HG02852 (cell line): Measurements from ENCODE around the gene BRSK1.

Source experiments
- ATAC-seq: cut with Tn5 transposase; IDR thresholded peaks from one replicate; pipeline ENCODE4 v1.9.1; 2021; ENCODE audit warnings: mild to moderate bottlenecking, moderate library complexity; ENCODE audit not compliant: unreplicated experiment

BRSK1 gene

DNA sequence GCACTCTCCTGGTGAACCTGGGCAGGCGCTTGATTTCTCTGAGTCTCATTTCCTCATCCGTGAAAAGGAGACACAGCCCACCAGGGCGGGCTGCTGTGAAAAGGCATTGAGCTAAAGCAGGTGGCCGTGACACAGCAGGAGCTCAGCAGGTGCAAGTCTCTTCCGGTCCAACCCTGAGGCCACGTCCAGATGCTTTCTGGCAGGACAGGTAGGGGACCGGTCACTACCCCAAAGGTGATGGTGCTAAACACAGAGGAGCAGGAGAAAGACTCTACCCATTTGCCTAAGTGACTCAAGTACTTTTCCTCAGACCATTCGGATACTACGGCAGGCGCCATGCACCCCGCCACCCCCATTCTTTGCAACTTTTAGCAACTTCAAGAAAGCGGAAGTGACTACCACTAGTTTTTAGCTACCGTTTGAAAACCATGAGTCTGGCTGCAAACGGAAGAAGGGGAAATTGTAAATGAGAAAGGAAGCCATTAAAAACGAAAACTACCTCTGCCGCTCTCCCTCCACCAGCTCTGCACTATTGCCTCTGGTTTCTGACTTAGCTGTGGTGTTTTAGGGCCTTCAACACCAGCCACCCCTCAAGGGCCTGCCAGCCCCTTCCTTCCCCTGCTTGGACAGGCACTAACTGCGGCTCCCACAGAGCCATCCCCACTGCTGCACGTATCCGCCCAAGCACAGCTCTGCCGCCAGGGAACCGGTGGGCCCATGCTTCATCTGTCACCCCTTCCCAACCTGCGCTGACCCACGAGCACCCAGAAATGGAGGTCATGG lies 29.8 kb upstream of the BRSK1 start:
- ATAC-seq, result peak; percentile 36

DNA sequence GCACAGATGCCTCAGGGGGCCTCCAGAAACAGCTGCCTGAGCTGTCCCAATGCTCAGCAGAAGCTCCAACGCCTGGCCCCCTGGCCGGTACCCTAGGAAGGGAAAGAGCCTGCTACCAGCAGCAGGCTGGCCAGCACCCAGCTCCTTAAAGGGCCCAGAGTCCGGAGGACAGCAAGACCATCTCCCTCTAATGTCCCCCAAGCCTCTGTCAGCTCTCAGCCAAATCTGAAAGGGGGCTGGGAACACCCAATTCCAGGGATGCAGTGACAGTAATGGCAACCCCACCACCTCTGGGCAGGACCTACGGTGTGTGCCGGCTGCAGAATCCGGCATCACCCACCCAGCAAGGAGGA lies 29.2 kb upstream of the BRSK1 start:
- ATAC-seq, result no peak

DNA sequence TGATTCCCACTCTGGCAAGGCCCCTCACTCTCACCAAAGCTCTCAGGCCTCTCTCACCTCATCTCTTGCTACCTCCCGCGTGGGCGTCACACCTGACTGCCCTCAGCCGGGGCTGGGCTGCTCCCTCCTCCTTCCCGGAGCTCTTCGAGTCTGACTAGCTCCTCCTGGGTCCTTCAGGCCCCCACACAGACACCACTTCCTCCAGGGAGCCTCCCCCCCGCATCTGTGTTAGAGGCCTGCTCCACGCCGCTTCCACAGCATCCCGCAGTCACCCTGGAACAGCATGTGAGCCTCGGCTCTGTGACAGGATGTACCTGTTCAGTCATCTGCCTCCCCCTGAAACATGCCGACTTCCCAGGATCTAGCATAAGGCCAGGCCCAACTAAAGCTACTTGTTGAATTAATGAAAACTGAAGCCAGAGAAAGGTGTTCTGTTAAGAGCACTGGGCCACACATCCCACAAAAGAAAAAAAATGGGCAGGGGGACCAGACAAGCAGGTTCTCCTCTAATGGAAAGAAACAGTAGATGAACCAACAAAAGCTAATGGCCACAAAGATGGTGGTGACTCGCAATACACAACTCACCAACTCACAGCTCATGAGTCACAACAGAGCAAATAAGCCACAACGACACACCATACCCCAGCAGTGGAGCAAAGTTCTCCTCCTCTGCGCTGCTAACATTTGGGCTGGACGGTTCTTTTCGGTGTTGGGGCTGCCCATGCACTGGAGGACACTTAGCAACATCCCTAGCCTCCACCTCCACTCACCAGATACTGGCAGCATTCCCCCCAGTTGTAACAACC lies 28.0 kb upstream of the BRSK1 start:
- no peak for ATAC-seq

DNA sequence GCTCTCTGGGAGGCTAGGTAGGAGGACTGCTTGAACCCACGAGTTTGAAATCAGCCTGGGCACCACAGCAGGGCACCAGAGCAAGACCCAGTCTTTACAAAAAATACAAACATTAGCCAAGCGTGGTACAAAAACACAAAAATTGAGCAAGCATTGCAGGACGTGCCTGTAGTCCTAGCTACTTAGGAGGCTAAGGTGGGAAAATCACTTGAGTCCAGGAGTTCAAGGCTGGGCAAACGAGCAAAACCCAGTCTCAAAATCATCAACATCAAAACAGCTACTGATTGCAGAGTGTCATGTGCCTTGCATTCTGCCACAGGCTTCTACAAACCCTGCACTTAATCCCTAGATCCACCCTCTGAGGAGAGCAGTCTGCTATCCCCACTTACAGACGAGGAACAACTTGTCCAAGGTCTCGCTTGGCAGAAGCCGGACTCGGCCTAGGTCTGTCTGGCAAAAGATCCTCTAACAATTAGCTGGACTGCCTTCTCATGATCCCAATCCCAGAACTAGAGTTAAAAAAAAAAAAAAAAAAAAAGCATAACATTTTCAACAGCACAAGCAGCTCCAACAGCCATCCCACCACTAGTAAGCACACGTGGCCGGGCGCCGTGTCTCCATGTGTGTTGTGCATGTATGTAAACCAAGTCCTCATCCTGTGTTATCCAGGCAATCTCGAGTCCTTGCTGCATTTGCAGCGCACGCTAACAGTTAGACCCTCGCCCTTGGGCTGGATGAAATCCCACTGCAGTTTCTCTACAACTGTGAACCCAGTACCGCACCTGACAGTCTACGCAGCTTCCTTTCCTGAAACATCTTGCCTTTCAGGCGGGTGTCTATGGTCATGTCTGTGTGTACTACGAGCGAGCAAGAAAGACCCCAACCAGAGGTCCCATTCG lies 27.0 kb upstream of the BRSK1 start:
- no peak for ATAC-seq

DNA sequence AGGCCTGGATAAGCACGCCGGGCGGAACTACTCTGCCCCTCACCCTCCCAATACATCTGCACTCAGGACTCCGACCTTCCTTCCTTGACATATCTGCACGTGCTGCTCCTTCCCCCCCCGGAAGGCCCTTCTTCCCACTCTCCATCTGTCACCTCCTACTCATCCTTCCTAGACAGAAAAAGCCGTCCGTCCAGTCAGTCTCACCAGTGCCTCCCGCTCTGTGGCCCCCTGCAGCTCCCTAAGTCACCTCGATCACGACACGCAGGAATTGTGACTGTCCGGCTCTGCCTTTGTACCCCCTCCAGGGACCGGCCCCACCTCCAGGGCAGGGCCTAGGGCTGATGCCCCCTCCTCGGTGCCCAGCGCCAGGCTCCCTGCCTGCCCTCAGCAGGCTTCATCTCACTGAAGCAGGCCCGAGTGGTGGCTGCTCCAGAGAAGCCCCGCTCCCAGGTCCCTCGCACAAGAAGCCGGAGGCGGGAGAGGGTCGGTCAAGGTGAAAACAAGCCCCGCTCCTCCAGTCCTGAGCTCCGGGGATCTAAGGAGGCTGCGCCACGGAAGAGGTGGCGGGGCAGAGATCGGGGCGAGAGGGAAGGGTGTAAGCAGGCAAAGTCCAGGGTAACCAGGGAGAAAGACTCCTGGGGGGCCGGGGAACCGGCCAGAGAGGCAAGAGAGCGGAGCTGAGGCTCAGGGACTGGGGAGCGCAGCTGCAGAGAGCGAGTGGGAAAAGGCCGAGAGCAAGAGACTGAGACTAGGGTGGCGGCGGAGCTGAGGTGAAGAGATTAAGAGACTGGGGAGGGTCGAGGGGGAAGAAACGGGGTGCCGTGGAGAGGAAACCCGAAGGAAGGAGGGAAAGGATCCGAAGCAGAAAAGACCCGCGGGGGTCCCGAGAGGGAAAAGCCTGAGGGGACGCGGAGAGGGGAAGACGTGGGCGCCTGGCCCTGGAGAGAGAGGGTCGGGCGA lies 26.1 kb upstream of the BRSK1 start:
- no peak for ATAC-seq

DNA sequence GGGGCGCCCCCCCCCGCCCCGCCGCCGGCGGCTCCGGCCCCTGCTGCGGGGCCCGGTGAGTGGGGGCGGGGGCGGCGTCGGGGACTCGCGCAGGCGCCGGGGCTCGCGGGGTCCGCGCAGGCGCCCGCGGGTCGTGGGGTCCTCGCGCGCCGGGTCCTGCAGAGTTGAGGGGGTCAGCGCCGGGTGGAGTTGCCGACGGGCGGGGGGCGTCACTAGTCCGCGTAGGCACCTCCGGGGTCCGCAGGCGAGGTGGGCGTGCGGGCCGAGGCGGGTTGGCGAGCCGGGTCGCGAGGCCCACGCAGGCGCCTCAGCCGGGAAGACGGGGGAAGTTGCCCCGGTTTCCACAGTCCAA lies 25.3 kb upstream of the BRSK1 start:
- ATAC-seq, result peak; percentile 22

DNA sequence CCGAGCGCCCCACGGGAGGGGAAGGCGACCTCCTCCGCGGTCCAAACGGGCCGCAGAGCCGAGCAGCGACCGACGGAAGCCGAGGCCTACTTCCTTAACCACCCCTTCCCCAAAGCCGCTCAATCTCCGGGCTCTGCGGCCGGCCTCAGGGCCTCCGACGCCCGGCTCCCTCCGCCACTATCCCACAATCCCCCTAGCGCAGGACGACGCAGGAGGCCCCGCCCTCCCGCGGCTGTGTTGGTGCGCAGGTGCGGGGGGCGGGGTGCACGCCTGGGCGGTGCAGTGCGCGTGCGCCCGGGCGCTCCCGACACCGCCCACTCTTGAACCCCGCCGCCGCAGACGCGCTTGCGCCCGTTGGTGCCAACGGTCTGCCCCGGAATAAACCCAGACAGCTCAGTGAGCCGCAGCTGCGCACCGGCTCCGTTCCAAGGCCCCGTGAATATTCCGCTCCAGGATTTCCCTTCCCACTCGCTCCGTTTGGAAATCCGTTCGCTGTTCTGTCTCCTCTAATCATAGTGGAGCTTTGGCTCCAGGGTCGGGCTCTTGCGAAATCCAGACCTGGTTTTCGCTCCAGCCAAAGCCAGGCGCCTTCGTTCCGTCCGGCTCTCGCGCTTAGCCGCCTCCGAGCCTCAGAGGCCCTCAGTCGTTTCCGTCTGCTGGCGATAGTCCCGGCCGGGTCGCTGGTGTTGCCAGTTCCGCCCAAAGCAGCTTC lies 24.8 kb upstream of the BRSK1 start, which contains the start of gene PPP6R1:
PPP6R1 (minus strand) TSS at position 190 of the 712 bp plus-strand sequence. CDS start 11,914 bp downstream, outside the sequence.
- ATAC-seq, result peak; percentile 69

DNA sequence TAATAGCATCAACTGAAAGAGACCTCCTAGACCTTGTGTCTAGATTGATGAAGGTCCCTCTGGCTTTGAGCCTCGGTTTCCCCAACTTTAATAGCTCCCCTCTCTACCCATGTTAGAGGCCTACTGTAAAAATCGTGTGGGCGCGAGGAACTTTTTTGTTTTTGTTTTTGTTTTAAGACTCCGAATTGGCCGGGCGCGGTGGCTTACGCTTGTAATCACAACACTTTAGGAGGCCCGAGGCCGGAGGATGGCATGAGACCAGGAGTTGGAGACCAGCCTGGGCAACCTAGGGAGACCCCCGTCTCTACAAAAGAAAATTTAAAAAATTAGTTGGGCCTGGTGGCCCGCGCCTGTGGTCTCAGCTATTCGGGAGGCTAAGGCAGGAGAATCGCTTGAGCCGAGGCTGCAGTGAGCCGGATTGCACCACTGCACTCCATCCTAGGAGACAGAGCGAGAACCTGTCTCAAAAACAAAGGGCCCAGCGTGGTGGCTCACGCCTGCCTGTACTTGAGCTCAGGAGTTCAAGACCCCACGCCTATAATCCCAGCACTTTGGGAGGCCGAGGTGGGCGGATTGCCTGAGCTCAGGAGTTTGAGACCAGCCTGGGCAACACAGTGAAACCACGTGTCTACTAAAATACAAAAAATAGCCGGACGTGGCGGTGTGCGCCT lies 24.1 kb upstream of the BRSK1 start:
- no peak for ATAC-seq

DNA sequence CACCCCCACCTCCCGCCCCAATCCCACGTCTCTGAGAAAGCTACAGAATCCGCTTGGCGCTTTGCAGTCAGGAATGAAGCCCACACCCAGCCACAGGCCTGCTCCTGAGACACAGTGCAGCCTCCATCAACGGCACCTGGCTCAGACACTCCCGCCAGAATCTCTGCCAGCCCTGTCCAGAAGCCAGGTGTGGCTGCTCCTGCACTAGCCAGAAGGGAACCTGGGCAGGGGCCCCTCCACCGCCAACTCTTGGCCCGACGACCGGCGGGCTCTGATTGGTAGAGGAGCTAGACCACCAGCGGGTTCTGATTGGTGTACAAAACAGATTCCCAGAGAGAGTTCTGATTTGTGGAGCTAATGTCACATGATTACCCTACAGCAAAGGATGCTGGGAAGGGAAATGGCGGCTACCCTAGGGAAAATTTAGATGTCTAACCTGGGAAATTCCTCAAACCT lies 22.1 kb upstream of the BRSK1 start:
- ATAC-seq, result no peak

DNA sequence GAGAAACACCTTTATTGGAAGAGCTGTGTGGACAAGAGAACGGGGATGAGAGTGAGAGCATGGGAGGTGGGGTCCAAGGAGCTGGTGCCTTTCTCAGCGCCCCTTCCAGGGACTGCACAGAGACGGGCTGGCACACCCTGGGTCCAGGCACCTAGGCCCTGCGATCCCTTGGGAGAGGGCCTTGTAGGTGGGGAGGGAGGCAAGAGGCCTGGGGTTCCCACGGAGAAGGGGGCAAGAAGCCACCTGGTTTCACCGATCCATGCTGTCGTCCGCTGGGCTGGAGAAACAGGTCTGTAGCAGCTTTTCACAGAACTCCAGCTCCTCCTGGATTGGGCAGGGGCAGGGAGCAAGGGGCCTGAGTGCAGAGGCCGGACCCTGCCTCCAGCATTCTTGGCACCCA lies 21.4 kb upstream of the BRSK1 start:
- ATAC-seq, result no peak

DNA sequence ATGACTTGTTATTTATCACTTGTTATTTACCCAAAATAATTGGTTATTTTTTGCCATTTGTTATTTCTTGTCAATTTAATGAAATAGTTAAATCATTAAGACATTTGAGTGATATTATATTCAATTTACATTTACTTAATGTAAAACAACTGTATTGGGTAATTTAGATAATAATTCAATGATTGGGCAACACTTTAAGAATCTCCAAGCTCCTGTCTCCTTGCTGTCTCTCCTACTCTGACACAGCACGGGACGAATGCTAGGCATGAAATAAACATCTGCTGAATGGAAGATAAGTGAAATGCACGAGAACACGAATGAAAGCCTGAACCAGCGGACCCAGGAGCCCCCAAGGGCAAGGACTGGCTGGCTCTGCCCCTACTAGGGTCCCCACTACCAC lies 19.3 kb upstream of the BRSK1 start:
- ATAC-seq, result no peak

DNA sequence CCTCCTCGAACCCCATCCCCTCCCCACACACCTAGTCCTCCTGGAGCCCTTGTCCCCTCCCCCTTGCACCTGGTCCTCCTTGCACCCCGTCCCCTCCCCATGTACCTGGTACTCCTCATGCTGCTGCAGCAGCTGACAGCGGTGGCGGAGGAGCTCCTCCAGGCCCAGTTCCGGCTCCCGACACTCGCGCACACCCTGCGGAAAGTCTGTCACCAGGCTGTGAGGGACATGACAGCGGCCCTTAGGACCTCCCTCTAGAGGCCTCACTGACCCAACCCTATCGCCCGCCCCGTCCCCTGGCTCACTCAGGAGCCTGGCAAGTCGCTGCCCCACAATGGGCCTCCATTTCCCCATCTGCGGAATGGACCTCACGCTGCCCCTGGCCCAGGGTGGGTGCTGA lies 18.6 kb upstream of the BRSK1 start:
- ATAC-seq, result no peak

DNA sequence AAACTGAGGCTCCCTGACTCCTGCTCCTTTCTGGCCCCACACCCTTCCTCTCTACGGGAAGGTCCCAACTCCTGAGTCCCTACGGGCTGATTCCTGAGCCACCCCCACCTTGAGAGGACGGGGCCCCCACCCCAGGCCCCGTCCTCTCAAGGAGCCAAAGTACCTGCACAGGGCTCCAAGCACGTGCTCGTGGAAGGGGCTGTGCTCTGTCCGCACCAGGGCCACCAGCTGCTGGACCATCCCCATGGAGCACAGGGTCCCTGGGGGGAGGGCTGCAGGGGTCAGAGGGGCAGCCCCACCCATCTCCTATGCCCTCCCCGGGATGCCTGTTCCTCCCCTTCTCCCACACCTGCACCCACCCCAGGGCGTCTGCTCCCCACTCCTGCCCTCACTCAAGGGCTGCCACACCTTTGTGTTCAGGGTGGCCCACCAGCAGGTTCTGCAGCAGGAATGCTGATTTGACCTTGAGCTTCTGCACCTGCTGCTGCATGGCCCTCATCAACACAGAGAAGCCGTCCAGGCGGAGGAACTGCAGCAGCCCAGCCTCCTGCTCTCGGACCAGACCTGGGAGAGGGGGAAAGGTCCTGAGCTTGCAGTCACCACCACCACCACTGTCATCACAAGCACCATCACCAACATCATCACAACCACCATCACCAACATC lies 17.9 kb upstream of the BRSK1 start:
- ATAC-seq, result no peak

DNA sequence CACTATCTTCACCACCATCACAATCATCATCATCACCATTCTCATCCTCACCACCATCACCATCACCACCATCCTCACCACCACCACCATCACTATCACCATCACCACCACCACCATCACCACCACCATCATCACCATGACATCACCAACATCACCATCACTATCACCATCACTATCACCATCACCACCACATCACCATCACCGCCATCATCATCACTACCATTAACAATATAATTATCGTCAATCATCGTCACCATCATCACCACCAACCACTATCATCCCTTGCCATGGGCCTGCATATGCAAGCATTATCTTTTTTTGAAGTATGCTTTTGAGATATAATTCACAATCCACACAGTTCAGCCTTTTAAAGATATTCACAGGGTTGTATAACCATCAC lies 17.4 kb upstream of the BRSK1 start:
- ATAC-seq, result no peak

DNA sequence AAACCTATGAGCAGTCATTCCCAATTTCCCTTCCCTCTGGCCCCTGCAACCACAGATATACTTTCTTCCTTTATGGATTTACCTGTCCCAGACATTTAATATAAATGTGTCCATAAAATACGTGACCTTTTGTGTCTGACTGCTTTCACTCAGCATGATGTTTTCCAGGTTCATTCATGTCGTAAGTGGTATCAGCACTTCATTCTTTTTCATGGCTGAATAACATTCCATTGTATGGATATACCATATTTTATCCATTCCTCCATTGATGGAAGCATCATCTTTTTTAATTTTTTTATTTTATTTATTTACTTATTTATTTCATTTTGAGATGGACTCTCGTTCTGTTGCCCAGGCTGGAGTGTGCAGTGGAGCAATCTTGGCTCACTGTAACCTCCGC lies 17.0 kb upstream of the BRSK1 start:
- no peak for ATAC-seq

DNA sequence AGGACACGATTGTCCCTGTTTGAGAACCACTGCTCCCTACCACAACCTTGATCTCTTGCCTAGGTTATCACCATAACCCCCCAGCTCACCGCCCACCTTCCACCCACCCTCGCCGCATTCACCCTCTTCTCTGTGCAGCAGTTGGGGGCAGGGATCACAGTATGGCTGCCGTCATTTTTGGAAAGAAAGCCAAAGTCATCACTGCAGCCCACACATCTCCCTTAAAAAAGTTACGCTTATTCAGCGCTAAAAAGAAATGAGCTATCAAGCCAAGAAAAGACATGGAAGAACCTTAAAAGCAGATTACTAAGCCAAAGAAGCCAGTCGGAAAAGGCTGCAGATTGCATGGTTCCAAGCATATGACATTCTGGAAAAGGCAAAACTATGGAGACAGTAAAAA lies 14.5 kb upstream of the BRSK1 start:
- no peak for ATAC-seq

DNA sequence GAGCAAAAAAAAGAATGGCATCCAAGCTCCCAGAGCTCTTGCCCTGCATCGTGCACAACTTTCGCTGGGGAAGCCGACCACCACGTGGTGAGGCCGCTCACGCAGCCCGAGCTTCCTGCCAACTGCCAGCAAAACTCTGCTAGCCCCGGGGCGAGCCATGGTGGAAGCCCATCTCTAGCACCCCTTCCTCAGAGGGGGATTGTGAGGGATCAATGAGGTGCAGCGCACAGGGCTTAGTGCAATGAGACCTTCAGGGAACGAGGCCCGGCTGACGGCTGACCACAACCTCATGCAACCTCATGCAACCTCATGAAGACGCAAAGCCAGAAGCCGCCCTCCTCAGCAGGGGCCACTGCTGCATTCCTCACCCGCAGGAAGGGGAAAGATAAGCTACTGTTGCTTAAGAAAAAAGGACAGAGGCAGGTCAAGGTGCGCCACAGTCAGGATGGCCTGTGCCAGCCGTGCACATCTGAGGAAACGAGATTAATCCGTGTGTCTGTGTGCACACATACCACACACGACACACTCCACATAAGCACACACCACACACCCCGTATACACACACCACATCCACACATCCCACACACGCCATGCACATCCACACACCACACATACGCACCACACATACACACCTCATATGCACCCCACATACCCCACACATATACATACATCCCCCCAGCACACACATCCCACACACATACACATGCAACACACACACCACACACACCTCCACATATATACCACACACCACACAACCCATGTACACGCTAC lies 13.4 kb upstream of the BRSK1 start:
- ATAC-seq, result no peak

DNA sequence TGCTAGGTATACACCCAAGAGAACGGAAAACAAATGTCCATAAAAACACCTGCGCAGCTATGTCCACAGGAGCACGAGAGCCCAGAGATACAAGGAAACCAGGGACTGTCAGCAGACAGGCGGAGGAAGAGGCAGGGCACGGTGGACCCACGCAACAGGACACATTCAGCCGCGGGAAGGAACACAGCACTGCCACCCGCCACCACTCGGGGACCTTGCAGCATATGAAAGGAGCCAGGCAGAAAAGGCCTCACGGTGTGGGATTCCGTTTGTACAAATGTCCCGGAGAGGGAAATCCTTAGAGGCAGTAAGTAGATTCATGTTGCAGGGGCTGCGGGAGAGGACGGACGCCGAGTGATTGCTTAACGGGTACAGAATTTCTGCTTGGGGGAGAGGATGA lies 11.7 kb upstream of the BRSK1 start:
- ATAC-seq, result no peak
